ENCODE measurements around the gene RIOK1.

RIOK1 gene

DNA sequence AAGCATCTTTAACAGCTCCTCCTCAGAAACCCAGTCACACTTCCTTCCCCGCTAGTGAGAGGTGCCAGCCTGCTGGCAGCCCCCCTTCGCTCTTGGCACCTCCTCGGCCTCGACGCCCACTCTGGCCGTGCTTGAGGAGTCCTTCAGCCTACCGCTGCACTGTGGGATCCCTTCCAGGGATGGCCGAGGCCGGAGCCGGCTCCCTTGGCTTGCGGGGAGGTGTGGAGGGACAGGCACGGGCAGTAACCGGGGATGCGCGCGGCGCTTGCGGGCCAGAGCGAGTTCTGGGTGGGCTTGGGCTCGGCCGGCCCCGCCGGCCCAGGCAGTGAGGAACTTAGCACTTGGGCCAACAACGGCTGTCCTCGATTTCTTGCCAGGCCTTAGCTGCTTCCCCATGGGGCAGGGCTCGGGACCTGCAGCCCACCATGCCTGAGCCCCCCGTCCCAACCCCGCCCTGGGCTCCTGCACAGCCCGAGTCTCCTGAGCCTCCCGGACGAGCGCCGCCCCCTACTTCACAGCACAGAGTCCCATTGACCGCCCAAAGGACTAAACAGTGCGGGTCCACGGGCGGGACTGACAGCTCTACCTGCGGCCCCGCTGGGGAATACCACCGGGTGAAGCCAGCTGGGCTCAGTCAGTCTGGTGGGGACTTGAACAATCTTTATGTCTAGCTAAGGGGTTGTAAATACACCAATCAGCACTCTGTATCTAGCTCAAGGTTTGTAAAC is 51.6 kb downstream of the RIOK1 start:
- TF ChIP-seq CTCF (IDR thresholded peaks at IDR 0.05; ENCODE audit: extremely low read depth, missing control alignments): no peak
- DNase-seq (ENCODE audit: low spot score): no peak

DNA sequence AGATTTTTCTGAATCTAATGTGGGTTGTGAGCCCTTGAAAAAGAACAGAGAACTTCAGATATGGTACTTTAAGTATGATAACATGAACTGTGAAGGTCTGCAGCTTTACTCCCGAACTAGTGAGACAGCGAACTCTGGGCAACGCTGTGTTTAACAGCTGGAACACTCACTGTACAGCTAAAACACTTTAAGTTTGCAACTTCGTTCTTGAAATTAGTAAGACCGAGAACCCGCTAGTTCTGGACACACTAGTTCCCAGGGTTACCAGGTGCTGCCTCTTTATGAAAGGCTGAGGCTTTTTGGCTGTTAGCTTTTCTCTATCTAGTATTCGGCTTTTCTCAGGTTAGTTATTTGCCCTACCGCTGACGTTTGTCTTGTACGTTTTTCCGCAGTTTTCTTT is 52.9 kb downstream of the RIOK1 start:
- DNase-seq (ENCODE audit: low spot score): no peak

GRCh38 chr6:7445101-7445500 is 55.5 kb downstream of the RIOK1 start:
- no peak for TF ChIP-seq CTCF (IDR thresholded peaks at IDR 0.05; ENCODE audit: extremely low read depth, missing control alignments)
- DNase-seq (ENCODE audit: low spot score): no peak

More for the DNA sequence above, 52.9 kb downstream of the RIOK1 start:
- no peak for TF ChIP-seq CTCF (IDR thresholded peaks at IDR 0.05; ENCODE audit: extremely low read depth, missing control alignments)

- TF ChIP-seq CTCF (IDR thresholded peaks at IDR 0.05; ENCODE audit: extremely low read depth, missing control alignments): no peak
- DNase-seq (ENCODE audit: low spot score): no peak
Observed at GRCh38 chr6:7445885-7446461, 56.4 kb downstream of the RIOK1 start.

- TF ChIP-seq CTCF (IDR thresholded peaks at IDR 0.05; ENCODE audit: extremely low read depth, missing control alignments): no peak
- DNase-seq (ENCODE audit: low spot score): no peak
Observed at GRCh38 chr6:7446619-7447325, 57.2 kb downstream of the RIOK1 start.

- no peak for DNase-seq (ENCODE audit: low spot score)
- TF ChIP-seq CTCF (IDR thresholded peaks at IDR 0.05; ENCODE audit: extremely low read depth, missing control alignments): no peak
Observed at GRCh38 chr6:7448232-7448631, 58.6 kb downstream of the RIOK1 start.

- no peak for TF ChIP-seq CTCF (IDR thresholded peaks at IDR 0.05; ENCODE audit: extremely low read depth, missing control alignments)
- DNase-seq (ENCODE audit: low spot score): no peak
Observed at GRCh38 chr6:7449018-7449417, 59.4 kb downstream of the RIOK1 start.

All from GM20000 (cell line).